ENCODE results near the gene KRT71.

KRT71 gene

DNA sequence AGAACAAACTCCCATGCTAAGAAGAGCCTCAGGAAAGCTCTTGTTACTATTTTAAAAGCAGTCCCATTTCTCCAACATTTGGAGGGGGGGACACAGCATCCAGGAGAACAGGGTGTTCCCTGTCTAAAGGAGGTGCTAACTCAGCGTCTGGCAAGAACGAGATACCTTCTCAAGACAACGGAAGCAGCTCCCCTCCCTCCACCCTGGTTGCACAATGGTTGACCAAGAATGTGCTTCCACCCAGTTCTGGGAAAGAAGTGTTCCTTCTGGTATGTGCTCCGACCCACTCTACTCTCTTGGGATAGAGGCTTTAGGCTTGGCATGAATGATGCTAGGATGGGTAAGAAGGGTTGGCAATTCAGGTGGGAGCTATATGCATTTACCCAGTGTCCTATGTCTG is 58.4 kb downstream of the KRT71 start:
- DNase-seq: no peak

DNA sequence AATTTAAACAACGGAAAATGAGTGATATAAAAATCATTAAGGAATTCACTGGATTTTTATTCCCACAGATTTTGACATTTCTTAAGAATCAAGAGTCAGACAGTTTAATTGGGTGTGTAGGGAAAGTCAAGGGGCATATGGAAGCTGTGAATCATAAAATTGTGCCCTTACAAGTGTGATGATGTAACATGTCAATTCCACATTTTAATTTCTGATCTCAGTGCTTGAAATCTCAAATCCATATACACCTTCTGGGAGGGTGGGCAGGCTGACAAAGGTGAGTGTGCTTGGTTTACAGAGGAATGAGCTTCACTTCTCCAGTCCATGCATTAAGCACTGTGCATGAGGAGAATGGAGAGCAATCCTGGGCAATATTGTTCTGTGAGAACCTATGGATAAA is 58.8 kb downstream of the KRT71 start:
- DNase-seq: no peak

All from NCI-H774 (cell line).